ENCODE measurements around the gene STK26.

- TF ChIP-seq CTCF (IDR thresholded peaks at IDR 0.05) (no peak), EP300 (IDR thresholded peaks at IDR 0.05) (no peak)
These were observed 54.8 kb downstream of the STK26 start for GRCh38 chrX:132077912-132078311.
